Fibroblast of skin of right quadriceps (primary cell): ENCODE results near the gene ATAD3C.
A peak's percentile ranks its signal among the peaks of the same experiment; 100 is the strongest.
"Not testable (repeated sequence)": the region's sequence is repeated elsewhere in the genome, so short reads cannot be mapped to it uniquely, and the experiment has no call there.

ENCODE experiments used
- DNase-seq: peaks from one replicate; pipeline ENCODE4 v3.0.0-alpha.2; 2013

ATAD3C gene

DNA sequence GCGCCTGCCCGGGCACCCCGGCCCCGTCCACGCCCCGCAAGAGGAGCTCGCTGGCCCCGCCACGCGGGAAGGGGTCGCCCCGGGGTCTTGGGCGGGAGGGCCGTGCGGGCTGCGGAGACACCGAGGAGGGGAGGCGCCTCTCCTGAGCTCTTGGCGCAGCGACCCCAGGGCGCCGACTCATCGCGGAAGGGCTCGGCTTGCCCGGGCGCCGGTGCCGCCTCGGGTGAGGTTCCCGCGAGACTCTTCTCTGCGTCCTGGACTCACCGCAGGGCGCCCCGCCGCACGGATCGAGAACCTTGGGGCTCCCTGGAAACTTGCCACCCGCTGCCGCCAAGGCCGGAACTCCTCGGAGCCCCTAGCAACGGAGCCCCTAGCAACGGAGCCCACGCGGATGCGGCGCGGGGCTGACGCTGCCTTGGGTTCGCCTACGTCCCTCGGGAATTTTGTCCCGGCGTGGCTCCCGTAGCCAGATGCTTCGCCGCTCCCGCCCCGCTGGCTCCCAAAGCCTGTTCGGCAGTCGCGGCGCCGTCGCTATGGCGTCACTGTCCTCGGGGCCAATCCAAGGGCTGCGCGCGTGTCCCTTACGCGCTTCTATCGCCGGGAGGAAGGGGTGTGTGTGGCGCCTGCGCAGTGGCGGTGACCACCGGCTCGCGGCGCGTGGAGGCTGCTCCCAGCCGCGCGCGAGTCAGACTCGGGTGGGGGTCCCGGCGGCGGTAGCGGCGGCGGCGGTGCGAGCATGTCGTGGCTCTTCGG, 62.2 kb downstream of the ATAD3C start, which contains the start of gene ATAD3A:
ATAD3A (plus strand) TSS at position 630 of the 753 bp plus-strand sequence; CDS start at position 737, 107 bp downstream.
- peak; percentile 98 for DNase-seq

DNA sequence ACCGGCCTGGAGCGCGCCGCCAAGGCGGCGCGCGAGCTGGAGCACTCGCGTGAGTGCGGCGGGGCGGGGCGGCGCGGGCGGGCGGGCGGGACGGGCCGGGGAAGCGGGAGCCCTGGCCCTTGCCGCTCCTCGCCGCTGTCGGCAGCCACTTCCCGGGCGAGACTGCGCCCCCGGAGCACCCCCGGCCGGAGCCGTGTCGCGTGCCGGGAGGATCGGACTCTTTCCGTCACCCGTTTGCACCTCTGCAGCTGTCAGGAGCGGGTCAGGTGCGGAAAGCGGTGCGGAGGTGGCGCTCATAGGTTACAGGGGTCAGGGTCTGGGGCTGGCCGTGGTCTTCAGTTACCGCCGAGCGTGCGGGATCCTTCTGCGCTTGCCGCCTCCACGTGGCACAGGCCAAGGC, 62.9 kb downstream of the ATAD3C start:
- not testable (repeated sequence) for DNase-seq

DNA sequence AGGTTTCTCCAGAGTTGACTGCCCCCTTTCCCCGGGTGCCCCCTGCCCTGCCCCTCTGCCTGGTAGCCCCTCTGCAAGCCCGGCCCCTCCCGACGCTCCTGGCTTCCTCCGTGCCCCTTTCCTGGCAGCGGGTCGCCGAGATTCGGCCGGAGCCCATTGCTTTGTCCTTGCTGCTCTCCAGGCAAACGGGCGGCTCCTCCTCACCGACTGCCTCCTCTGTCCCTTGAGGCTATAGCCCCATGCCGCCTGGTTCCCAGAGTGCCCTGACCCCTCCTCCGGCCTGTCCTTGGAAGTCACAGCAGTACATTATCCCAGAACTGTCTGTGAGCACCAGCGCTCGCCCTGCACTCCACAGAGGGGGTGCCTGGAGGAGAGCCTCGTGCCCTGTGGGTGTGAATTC, 64.2 kb downstream of the ATAD3C start:
- DNase-seq: not testable (repeated sequence)

DNA sequence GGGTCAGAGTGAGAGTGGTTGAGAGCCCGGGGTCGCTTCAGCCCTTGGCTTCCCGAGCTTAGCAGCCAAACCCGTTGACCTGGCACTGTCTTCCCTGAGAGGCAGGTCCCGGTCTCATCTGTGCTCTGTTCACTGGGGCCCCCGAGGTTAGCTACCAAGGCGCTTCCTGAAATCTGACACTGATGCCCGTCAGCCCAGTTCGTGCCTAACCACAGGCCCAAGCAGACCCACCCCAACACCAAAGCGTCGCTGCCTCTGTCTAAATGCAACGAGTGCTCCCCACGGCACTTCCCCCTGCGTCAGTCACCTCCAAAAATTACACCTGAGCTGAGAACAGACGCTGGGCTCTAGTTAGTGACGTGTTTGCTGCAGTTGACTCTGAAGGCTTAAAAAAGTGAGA, 64.9 kb downstream of the ATAD3C start:
- DNase-seq: not testable (repeated sequence)

DNA sequence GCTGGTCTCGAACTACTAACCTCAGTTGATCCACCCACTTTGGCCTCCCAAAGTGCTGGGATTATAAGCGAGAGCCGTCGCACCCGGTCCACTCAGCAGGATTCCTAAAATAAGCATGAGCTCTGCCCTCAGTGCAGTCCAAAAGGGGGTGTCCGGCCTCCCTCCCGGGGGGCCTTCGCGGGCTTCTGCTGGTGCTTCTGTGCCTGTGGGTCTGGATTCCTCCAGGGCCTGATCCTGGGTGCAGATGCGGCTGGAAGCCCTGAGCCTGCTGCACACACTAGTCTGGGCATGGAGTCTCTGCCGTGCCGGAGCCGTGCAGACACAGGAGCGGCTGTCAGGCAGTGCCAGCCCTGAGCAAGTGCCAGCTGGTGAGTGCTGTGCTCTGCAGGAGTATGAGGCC, 67.4 kb downstream of the ATAD3C start:
- DNase-seq: not testable (repeated sequence)

DNA sequence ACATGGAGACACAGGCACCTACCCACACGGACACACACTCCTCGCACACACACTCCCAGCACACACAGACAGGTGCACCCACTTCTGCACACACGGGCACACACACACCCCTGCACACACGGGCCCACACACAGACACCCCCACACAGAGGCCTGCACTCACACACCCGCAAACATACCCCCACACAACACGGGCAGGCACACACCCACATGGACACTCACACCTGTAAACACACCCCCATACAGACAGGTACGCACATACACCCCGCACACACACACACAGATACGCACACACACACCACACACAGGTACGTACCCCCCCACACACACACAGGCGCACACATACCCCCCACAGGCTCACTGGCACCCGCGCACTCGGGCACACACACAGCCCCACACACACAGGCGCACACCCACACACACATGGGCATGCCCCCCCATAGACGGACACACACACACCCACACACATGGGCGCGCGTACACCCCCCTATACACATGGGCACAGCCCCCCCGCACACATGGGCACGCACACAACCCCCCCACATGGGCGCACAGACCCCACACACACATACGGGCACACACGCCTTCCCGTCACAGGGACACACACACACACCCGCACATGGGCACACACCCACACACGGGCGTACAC, 68.6 kb downstream of the ATAD3C start:
- DNase-seq: no peak

DNA sequence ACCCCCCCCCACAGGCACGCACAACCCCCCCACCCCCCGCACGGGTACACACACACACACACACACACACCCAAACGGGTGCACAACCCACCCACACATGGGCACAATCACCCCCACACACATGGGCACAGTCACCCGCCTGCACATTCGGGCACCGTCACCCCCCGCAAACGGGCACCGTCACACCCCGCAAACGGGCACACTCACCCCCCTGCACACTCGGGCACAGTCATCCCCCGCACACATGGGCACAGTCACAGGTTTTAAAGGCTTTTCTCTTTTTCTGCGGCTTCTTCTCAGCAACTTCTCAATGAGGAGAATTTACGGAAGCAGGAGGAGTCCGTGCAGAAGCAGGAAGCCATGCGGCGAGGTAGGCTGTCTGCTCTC, 69.1 kb downstream of the ATAD3C start:
- not testable (repeated sequence) for DNase-seq
